HS-5 (cell line): ENCODE results near the gene PKDREJ.
A peak's percentile ranks its signal among the peaks of the same experiment; 100 is the strongest.
"Not testable (repeated sequence)": the region's sequence is repeated elsewhere in the genome, so short reads cannot be mapped to it uniquely, and the experiment has no call there.

ENCODE experiments used
- DNase-seq: peaks from one replicate; pipeline ENCODE4 v3.0.0-alpha.2; 2012; ENCODE audit warnings: low read depth

Gene PKDREJ, protein sequence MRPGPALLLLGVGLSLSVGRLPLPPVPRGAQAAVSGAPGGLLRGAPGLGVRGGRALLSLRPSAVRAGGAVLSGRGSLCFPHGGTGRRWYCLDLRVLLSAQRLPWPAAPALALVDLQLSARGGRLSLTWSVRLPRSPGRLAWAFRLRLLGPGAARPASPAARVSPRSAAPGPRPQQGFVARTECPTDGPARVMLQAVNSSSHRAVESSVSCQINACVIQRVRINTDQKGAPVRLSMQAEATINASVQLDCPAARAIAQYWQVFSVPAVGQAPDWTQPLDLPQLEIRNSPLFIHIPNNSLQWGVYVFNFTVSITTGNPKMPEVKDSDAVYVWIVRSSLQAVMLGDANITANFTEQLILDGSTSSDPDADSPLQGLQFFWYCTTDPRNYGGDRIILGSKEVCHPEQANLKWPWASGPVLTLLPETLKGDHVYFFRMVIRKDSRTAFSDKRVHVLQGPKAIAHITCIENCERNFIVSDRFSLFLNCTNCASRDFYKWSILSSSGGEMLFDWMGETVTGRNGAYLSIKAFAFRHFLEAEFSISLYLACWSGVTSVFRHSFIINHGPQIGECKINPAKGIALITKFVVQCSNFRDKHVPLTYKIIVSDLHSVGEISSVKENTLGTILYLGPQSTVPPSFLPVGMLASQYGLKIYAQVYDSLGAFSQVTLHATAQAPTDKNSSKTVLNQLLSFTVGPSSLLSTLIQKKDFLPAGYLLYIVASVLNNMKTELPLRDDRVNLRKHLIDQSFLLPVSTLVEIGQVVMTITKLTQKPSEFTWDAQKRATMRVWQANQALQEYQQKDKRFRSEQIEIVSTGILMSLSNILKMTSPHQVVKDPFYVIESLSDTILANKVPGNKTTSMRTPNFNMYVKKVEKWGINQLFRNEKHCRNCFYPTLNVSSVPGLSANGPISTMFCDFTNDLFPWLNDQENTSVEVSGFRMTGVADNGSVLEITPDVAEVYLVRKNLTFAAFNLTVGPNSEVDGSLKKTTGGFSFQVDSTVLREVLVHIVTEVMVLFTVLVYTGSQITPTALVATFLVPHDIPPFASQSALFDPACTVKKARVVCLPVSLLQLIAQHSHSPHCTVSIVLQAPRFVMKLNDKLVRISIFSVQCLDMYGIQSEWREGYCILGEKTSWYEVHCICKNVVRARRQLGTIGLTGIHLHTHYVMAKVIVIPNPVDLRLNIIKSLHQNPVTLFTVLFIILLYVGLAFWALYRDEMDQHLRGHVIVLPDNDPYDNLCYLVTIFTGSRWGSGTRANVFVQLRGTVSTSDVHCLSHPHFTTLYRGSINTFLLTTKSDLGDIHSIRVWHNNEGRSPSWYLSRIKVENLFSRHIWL (N-terminal part only)

DNA sequence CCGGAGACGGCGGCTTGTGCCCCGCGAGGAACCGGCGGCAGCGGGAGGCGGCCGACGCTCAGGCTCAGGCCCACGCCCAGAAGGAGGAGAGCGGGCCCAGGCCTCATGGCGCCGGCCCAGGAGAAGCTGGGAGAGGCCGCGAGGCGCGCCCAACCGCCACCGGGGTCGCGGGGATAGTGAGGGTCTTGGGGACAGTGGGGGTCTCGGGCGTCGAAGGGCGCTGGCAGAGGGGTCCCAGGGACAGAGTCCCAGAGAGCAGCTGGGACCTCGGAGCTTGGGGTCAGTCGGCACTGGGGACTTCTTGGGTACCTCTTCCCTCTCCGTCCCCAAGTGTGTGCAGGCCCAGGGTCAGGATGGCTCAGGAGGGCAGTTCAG is at the start of gene PKDREJ:
Gene PKDREJ, minus strand, starts transcription at position 128 of the 375 bp plus-strand sequence. Its CDS starts 21 bp downstream, at position 107.
- no peak for DNase-seq

DNA sequence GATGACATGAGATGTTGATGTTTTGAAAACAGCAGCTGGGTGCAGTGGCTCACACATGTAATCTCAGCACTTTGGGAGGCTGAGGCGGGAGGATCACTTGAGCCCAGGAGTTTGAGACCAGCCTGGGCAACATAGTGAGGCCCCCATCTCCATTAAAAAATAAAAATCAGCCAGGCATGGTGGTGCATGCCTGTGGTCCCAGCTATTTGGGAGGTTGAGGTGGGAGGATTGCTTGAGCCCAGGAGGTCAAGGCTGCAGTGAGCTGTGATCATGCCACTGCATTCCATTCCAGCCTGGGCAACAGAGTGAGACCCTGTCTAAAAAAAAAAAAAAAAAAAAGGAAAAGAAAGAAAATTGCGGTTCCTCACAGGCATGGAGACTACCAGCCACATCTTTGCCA is 49.7 kb upstream of the PKDREJ start:
- DNase-seq: not testable (repeated sequence)

DNA sequence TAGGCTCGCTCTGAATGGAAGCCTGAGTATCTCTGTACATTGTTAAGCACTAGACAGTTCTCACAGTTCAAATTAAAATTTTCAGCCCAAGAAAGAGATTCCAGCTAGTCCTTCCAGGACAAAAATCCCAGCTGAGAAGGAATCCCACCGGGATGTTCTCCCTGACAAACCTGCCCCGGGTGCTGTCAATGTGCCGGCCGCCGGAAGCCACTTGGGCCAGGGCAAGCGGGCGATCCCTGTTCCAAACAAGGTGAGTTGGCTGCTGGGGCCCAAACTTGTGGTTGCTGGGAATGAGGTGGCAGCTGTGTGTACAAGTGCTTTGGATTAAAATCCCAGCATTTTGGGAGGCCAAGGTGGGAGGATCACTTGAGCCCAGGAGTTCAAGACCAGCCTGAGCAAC is 48.9 kb upstream of the PKDREJ start:
- DNase-seq: no peak

DNA sequence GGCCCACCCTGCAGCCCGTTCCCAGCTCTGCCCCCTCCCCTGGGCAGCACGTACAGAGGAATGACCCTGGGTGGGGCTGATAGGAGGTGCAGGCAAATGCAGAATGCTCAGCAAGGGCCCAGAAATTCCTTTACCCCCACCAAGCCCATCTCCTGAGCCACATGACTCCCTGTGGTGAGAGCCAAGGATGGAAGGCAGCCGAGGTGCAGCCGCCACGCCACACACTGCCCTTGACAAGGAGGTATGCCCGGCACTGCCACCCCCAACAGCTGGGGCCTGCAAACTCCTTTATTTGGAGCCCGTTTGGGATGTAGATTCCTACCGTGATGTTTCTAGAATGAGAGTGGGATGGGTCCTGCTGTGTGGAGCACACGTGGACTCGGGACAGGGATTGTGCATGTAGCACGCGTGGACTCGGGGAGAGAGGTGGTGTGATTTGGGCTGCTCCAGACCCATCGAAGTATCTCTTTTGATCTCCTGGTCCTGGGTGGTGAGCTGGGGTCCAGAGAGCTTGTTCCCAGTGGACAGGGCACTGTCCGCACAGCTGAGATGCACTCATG is 46.5 kb upstream of the PKDREJ start:
- DNase-seq: no peak

DNA sequence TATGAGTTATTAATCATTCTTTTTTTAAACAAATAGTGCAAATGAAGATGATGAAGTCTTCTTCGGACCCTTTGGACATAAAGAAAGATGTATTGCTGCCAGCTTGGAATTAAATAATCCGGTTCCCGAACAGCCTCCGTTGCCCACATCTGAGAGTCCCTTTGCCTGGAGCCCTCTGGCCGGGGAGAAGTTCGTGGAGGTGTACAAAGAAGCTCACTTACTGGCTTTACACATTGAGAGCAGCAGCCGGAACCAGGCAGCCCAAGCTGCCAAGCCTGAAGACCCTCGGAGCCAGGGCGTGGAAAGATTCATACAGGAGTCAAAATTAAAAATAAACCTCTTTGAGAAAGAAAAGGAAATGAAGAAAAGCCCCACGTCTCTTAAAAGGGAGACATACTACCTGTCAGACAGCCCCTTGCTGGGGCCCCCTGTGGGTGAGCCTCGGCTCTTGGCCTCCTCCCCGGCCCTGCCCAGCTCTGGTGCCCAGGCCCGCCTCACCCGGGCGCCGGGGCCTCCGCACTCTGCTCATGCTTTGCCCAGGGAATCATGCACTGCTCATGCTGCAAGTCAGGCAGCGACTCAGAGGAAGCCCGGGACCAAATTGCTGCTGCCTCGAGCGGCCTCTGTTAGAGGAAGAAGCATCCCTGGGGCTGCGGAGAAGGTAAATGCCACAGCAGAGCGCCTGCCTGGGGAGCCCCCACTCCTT is 45.3 kb upstream of the PKDREJ start:
- no peak for DNase-seq

DNA sequence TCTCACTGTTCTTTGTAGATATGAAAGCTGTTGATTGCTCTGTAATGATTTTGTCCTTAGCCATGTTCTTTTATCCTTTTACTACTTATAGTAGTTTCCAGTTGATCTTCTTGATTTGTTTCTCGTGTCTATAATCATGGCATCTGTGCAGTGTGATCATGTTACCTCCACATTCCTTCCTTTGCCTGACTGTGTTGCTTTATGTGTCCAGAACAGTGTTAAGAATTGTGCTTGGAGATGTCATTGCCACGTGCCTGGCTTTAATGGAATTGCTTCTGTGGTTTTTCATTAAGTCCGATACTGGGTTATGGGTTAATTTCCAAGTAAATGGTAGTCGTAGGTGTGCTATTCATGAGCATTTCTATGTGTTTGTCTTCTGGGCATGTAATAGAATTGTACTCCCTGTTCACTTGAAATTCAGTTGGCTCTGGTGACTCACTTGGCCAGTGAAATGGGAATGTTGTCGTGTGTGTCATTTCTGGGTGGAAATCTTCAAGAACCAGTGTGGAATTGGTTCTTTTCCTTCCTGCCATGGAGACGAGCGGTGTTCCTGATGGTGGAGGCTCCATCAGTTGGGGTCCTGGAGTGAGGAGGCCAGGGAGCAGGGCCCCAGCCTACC is 40.3 kb upstream of the PKDREJ start:
- DNase-seq: no peak

DNA sequence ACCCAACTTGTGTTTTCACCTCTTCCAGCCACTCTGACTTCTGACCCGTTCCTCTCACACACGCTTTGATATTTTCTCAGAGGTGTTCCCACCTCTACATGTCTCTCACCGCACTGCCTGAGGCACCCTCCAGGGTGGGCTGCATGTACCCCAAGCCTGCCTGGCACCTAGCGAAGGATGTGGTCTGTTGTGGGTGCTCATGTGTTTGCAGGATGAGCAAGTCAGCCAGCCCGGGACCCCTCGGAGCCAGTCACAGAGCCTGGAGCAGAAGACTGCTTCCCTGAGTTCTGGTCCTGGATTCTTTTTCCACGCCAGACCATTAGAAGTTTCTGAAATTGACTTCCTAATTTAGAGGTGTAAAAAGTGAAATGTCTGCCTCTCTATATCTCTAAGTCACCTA is 37.3 kb upstream of the PKDREJ start:
- no peak for DNase-seq

DNA sequence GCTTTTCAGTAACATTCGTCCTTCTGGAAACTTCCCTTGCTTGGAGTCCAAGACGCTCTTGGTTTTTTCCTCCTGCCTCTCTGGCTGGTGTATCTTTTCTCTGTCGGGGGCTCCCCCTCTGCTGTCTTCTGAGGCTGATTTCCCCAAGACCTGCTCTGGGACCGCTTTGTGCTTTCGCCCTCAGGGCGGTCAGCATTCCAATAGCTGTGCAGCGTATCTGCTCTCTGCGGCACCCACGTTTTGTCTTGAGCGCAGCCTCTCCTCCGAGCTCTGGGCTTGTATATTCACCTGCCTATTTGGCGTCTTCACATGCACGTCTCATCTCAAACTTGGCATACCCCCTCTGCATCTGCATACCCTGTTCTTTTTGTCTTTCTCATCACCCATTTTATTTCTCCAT is 36.0 kb upstream of the PKDREJ start:
- no peak for DNase-seq

DNA sequence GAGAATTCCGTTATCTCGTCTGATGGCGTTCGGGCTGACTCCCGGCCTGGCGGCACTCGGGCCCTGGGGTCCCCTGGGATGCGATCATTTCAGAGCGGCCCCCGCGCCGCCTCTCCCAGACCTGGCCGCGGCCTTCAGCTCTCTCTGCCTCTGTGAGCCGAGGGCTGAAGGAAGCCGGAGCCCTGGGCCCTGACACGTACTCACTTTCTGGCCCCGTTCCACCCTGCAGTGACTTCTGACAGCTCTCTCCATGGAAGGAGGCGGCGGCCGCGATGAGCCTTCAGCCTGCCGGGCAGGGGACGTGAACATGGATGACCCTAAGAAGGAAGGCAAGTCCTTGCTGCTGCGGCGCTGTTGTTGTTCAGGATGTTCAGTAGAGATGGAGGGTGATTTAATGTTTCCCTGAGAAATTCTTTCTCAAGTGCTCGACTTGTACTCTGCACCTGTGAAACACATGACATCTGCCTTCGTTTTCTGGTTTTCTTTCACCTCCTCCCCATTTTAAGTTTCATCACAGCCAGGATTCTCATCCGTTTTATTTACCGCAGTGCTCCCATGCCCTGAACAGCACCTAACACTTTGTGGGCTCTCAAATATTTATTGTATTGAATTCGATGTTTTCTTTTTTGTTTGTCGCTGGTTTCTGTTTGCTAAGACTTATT is 34.1 kb upstream of the PKDREJ start:
- no peak for DNase-seq

DNA sequence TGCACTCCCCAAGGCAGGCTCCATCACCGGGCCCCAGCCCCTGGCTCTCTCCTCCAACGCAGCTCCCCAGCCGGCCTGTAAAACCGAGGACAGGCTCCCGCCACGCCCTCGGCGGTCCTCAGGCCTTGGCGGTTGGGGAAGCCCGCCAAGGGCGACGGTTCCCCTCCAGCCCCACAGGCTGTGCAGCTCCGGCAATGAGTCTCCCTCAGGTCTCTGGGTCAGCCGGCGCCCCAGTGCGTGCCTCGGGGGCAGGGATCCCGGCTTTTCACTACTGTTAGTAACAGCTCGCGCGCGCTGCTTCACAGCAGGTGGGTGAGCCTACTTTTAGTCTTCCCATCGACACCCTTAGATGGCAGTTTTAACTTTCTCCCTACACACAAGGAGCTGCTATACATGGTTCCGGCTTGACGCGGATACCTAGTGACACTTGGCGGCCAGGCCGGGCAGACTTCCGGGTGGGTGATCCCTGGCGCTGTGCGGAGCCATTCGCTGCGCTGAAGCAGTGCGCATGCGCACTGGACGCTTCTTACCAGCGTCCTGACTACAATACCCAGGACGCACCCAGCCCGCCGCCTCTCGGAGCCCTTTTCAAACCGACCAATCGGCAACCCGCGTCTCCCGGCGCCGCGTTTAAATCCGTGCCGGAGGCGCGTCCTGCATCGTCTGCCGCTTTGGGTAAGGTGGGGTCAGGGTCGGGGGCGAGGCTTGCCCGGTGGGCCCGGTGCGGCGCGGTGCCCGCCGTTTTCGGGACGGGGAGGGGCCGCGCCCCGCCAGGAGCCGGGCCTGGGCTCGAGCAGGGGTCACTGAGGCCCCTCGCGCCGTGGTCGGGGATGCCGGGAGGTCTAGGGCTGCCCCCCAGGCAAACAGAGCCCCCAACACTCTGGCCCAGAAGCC is 33.4 kb upstream of the PKDREJ start, which contains the start of gene GTSE1:
Gene GTSE1, plus strand, starts transcription at position 614 of the 894 bp plus-strand sequence. CDS start 531 bp downstream, outside the sequence.
- peak; percentile 92 for DNase-seq

DNA sequence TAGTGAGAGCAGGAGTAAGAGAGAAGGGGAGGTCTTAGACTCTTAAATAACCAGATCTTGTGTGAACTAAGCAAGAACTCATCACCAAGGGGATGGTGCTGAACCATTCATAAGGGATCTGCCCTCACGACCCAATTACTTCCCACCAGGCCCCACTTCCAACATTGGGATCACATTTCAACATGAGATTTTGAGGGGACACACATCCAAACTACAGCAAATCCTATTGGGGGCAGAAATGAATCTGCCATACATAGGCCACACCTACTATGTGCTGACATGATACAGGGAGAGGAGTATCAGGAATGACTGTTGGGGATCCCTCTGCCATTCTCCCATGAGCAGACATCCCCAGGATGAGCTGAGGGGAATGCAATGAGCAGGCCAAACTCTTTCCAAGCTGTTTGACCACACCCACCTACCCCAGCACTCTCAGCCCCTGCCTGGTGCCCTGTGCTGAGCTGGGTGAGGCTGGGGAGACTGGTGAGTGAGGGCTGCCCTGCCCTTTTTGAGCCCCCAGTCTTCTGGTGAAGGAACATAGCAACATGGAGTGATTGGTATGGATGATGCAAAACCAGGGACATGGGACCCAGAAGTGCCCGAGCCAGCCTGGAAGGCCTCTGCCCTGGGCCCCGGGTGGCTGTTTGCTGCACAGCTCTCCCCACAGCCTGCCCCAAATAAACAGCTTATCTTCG is 32.3 kb upstream of the PKDREJ start:
- no peak for DNase-seq

DNA sequence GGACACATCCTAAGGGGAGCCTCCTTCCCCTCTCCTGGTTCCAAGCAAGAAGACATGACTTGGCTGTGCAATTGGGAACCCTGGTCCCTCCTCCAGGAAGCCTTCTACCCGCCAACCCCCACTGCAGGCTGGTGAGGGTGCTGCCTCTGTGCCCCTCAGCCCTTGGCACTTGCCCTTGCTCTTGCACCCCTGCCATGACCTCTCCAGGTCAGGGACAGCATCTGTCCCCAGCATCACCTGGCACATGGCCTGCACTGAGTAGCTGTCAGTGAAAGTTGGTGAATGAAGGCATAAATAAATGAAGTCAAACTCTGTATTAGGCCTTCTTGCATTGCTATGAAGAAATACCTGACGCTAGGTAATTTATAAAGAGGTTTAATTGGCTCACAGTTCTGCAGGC is 31.6 kb upstream of the PKDREJ start:
- no peak for DNase-seq

DNA sequence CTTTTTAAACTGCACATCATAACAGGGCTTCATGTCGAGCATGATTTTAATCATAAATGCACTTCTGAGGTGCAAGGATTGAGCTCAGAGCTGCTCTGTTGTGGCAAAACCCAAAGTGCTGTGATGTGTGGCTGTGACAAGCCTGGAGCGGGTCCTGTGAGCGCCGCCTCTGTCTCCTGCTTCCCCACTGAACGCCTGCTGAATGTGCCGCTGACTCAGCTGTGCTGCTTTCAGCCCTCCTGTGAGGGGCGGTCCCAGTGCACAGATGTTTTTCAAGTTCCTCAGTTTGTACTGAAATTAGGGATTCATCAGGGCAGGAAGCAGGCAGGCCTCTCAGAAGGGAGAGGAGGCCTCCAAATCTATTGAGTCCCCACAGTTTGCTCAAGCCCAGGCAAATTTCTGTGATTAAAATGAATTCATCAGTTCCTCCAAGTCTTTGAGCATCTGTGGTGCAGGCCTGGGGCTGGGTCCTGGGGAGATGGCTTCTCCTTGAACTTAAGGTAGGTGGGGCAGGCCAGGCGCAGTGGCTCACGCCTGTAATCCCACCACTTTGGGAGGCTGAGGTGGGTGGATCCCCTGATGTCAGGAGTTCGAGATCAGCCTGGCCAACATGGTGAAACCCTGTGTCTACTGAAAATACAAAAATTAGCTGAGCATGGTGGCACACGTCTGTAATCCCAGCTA is 30.6 kb upstream of the PKDREJ start:
- DNase-seq: no peak

DNA sequence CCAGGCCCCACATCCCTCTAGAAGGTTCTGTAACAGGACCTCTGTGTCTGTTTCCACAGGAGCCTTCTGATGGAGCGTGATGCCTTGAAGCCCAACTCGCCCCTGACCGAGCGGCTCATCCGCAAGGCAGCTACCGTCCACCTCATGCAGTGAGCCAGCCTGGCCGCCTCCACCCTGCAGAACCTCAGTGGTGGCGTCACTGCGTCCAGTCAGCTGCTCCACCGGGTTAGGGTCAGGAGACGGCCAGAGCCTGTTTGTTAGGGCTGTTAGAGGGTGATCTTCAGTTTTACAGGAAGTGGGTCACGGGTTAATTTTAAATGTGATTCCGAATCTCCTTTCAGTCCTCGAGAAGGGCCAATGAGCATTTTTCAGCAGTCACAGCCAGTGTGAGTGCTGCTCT is 29.6 kb upstream of the PKDREJ start:
- no peak for DNase-seq

DNA sequence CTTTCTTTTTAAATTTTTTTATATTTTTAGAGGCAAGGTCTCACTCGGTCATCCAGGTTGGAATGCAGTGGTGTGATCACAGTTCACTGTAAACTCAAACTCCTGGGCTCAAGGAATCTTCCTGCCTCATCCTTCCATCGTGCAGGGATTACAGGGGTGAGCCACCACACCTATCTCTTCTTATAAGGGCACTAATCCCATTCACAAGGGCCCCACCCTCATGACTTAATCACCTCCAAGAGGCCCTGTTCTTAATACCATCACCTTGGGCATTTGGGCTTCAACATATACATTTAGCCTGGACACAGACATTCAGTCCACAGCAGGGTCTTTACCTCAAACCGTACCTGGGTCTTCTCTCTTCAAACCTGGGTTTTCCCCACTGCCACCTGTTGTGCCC is 29.0 kb upstream of the PKDREJ start:
- no peak for DNase-seq

DNA sequence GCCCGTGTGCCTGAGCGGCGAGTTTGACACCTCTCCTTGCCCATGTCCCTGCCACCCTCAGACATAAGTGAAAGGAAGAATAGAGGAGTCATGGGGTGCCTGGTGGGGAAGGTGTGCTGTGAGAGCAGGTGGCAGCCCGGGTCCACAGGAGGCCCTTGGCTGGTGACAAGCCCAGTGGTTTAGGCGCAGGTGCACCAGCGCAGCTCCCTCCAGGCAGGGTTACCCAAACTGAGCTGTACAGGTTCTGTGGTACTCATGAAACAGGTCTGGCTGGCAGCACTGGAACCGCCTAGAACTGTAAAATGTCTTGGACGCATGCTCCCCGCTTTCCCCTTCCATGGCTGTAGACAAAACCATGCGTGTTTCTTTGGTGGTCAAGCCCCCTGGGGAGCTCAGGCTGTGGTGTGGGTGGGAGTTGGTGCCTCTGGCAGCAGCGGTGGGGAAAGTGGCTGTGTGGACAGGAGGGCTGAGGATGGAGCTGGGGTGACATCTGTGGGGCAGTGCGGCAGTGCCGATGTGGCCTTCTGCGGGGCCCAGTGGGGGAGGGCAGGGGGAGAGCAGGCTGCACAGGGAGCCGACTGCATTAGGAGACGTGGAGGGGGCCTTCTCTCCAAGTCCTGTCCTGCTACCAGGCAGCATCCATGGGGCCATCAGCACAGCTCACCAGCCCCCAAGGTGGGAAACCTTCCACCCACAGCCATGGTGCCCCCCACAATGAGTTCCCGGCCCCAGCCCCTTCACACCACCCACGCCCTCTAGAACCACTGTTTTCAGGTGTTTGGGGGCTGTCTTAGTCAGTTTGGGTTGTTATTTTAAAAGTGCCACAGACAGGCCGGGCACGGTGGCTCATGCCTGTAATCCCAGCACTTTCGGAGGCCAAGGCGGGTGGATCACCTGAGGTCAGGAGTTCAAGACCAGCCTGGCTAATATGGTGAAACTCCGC is 28.0 kb upstream of the PKDREJ start:
- no peak for DNase-seq
